BLaER1 treated with 17β-estradiol and CSF1 and Interleukin-3, amounts not matched to agents 10 nM and 100 nM (cell line): Measurements from ENCODE around the gene MED12L.

Experiments
- H3K27ac ChIP-seq, 11 experiments: shearing (Covaris generic); formaldehyde crosslinking; 2 replicates each; pipeline ENCODE4 v1.8.1; 2022
- H3K27me3 ChIP-seq, 11 experiments: shearing (Covaris generic); formaldehyde crosslinking; 2 replicates each; pipeline ENCODE4 v1.8.1; 2022
- H3K36me3 ChIP-seq, 11 experiments: shearing (Covaris generic); formaldehyde crosslinking; 2 replicates each; pipeline ENCODE4 v1.8.1; 2022
- H3K4me1 ChIP-seq, 10 experiments: shearing (Covaris generic); formaldehyde crosslinking; 2 replicates each; pipeline ENCODE4 v1.8.1; 2022
- H3K4me2 ChIP-seq, 11 experiments: shearing (Covaris generic); formaldehyde crosslinking; 2 replicates each; pipeline ENCODE4 v1.8.1; 2022
- H3K4me3 ChIP-seq, 10 experiments: shearing (Covaris generic); formaldehyde crosslinking; 2 replicates each; pipeline ENCODE4 v1.8.1; 2022
- H3K9ac ChIP-seq, 11 experiments: shearing (Covaris generic); formaldehyde crosslinking; 2 replicates each; pipeline ENCODE4 v1.8.1; 2022
- H3K9me3 ChIP-seq, 11 experiments: shearing (Covaris generic); formaldehyde crosslinking; replicated peaks in 1 of 11; 2 replicates each; pipeline ENCODE4 v1.8.1; 2022
- H4K20me1 ChIP-seq, 11 experiments: shearing (Covaris generic); formaldehyde crosslinking; 2 replicates each; pipeline ENCODE4 v1.8.1; 2022
- Cebpa-rat ChIP-seq, 11 experiments: shearing (Covaris generic); IDR thresholded peaks; 2 replicates each; pipeline ENCODE4 v1.8.1; 2022

The MED12L gene

GRCh38 chr3:151321526-151321925, 236.1 kb downstream of the MED12L start:
- H4K20me1 ChIP-seq, result no peaks in the 10 kb centered on the region
- peaks cover 0 to 47% (median 0%) of the 10 kb centered on the region in 10 experiments; a peak in 6 of 20 replicates for H3K4me1 ChIP-seq
- H3K36me3 ChIP-seq, result no peaks in the 10 kb centered on the region
- H3K4me2 ChIP-seq, result peak overlapping the region in 3 of 11 experiments; percentile 61 to 64 (median 64); a peak in 4 of 22 replicates
- H3K9ac ChIP-seq, result no peak overlapping the region
- H3K9me3 ChIP-seq, result no peaks in the 10 kb centered on the region
- H3K4me3 ChIP-seq, result no peak overlapping the region
- H3K27ac ChIP-seq, result no peak overlapping the region
- no peak for TF ChIP-seq Cebpa-rat (IDR thresholded peaks at IDR 0.05)
- H3K27me3 ChIP-seq, result no peaks in the 10 kb centered on the region

- no peak for TF ChIP-seq Cebpa-rat (IDR thresholded peaks at IDR 0.05)
- H3K27me3 ChIP-seq, result no peaks in the 10 kb centered on the region
Observed at GRCh38 chr3:151322511-151322910, 237.0 kb downstream of the MED12L start.

GRCh38 chr3:151327571-151328198, 242.2 kb downstream of the MED12L start:
- TF ChIP-seq Cebpa-rat (IDR thresholded peaks at IDR 0.05), result no peak
- H3K36me3 ChIP-seq, result no peaks in the 10 kb centered on the region
- peaks cover 0 to 78% (median 34%) of the 10 kb centered on the region in 10 experiments; a peak in 14 of 20 replicates for H3K4me1 ChIP-seq
- no peaks in the 10 kb centered on the region for H3K27me3 ChIP-seq
- peak overlapping the region in 4 of 11 experiments; percentile 17 to 57 (median 41); a peak in 4 of 22 replicates for H3K9ac ChIP-seq
- H3K4me3 ChIP-seq, result peak overlapping the region in 4 of 10 experiments; percentile 18 to 51 (median 47); a peak in 7 of 20 replicates
- peak overlapping the region in 6 of 11 experiments; percentile 30 to 68 (median 46); a peak in 9 of 22 replicates for H3K27ac ChIP-seq
- H4K20me1 ChIP-seq, result no peaks in the 10 kb centered on the region
- H3K9me3 ChIP-seq, result no peaks in the 10 kb centered on the region
- peak overlapping the region in 6 of 11 experiments; percentile 28 to 90 (median 71); a peak in 11 of 22 replicates for H3K4me2 ChIP-seq

More at GRCh38 chr3:151322511-151322910, 237.0 kb downstream of the MED12L start:
- Histone ChIP-seq H3K4me2 (peak overlapping the region in 3 of 11 experiments; percentile 61 to 64 (median 64); a peak in 6 of 22 replicates), H3K4me1 (peaks cover 0 to 56% (median 0%) of the 10 kb centered on the region in 10 experiments; a peak in 6 of 20 replicates), H3K4me3 (no peak overlapping the region), H3K9ac (no peak overlapping the region), H3K36me3 (no peaks in the 10 kb centered on the region), H4K20me1 (no peaks in the 10 kb centered on the region), H3K9me3 (no peaks in the 10 kb centered on the region), H3K27ac (peak overlapping the region in 1 of 11 experiments; percentile 32; a peak in 1 of 22 replicates)

- Histone ChIP-seq H3K27ac (peak overlapping the region in 6 of 11 experiments; percentile 29 to 68 (median 46); a peak in 10 of 22 replicates), H3K9ac (peak overlapping the region in 4 of 11 experiments; percentile 17 to 57 (median 41); a peak in 5 of 22 replicates), H3K36me3 (no peaks in the 10 kb centered on the region), H3K9me3 (no peaks in the 10 kb centered on the region), H4K20me1 (no peaks in the 10 kb centered on the region), H3K27me3 (no peaks in the 10 kb centered on the region), H3K4me2 (peak overlapping the region in 6 of 11 experiments; percentile 28 to 90 (median 71); a peak in 11 of 22 replicates), H3K4me3 (peak overlapping the region in 4 of 10 experiments; percentile 18 to 51 (median 47); a peak in 9 of 20 replicates), H3K4me1 (peaks cover 0 to 84% (median 35%) of the 10 kb centered on the region in 10 experiments; a peak in 14 of 20 replicates)
- no peak for TF ChIP-seq Cebpa-rat (IDR thresholded peaks at IDR 0.05)
Observed at GRCh38 chr3:151328298-151328995, 243.0 kb downstream of the MED12L start.

- peak within 1 kb of the TSS in 4 of 11 experiments; percentile 17 to 57 (median 41); a peak in 5 of 22 replicates for H3K9ac ChIP-seq
- H3K27me3 ChIP-seq, result no peaks in the 10 kb centered on the region
- H3K4me1 ChIP-seq, result peaks cover 0 to 84% (median 35%) of the 10 kb centered on the region in 10 experiments; a peak in 14 of 20 replicates
- H4K20me1 ChIP-seq, result no peaks in the 10 kb centered on the region
- peak within 1 kb of the TSS in 6 of 11 experiments; percentile 29 to 72 (median 62); a peak in 10 of 22 replicates for H3K27ac ChIP-seq
- peak within 1 kb of the TSS in 6 of 11 experiments; percentile 28 to 90 (median 71); a peak in 11 of 22 replicates for H3K4me2 ChIP-seq
- no peak for TF ChIP-seq Cebpa-rat (IDR thresholded peaks at IDR 0.05)
- peak within 1 kb of the TSS in 4 of 10 experiments; percentile 18 to 51 (median 47); a peak in 9 of 20 replicates for H3K4me3 ChIP-seq
- no peaks in the 10 kb centered on the region for H3K36me3 ChIP-seq
- no peaks in the 10 kb centered on the region for H3K9me3 ChIP-seq
Observed at GRCh38 chr3:151329363-151329762, 243.9 kb downstream of the MED12L start, which contains the start of gene P2RY13. P2RY13 (minus strand) TSS chr3:151329549; CDS start chr3:151329528, 21 bp downstream.

GRCh38 chr3:151330379-151330778, 244.9 kb downstream of the MED12L start:
- peak overlapping the region in 5 of 11 experiments; percentile 49 to 90 (median 73); a peak in 9 of 22 replicates for H3K4me2 ChIP-seq
- H3K9me3 ChIP-seq, result no peaks in the 10 kb centered on the region
- peaks cover 0 to 79% (median 35%) of the 10 kb centered on the region in 10 experiments; a peak in 14 of 20 replicates for H3K4me1 ChIP-seq
- no peak for TF ChIP-seq Cebpa-rat (IDR thresholded peaks at IDR 0.05)
- H3K36me3 ChIP-seq, result no peaks in the 10 kb centered on the region
- no peaks in the 10 kb centered on the region for H3K27me3 ChIP-seq
- H4K20me1 ChIP-seq, result no peaks in the 10 kb centered on the region
- H3K4me3 ChIP-seq, result no peak overlapping the region
- no peak overlapping the region for H3K9ac ChIP-seq
- H3K27ac ChIP-seq, result peak overlapping the region in 6 of 11 experiments; percentile 1 to 72 (median 62); a peak in 9 of 22 replicates

GRCh38 chr3:151330899-151331298, 245.4 kb downstream of the MED12L start:
- H3K36me3 ChIP-seq, result no peaks in the 10 kb centered on the region
- peak overlapping the region in 1 of 11 experiments; percentile 47; a peak in 2 of 22 replicates for H3K9ac ChIP-seq
- H4K20me1 ChIP-seq, result no peaks in the 10 kb centered on the region
- H3K27ac ChIP-seq, result peak overlapping the region in 7 of 11 experiments; percentile 13 to 72 (median 68); a peak in 12 of 22 replicates
- H3K27me3 ChIP-seq, result no peaks in the 10 kb centered on the region
- peak overlapping the region in 8 of 11 experiments; percentile 13 to 90 (median 70); a peak in 14 of 22 replicates for H3K4me2 ChIP-seq
- H3K9me3 ChIP-seq, result no peaks in the 10 kb centered on the region
- no peak for TF ChIP-seq Cebpa-rat (IDR thresholded peaks at IDR 0.05)
- H3K4me3 ChIP-seq, result no peak overlapping the region
- peaks cover 0 to 74% (median 35%) of the 10 kb centered on the region in 10 experiments; a peak in 14 of 20 replicates for H3K4me1 ChIP-seq

- peak overlapping the region in 6 of 11 experiments; percentile 37 to 72 (median 69); a peak in 11 of 22 replicates for H3K27ac ChIP-seq
- TF ChIP-seq Cebpa-rat (IDR thresholded peaks at IDR 0.05), result no peak
- no peaks in the 10 kb centered on the region for H3K27me3 ChIP-seq
- no peaks in the 10 kb centered on the region for H3K36me3 ChIP-seq
- peaks cover 0 to 66% (median 35%) of the 10 kb centered on the region in 10 experiments; a peak in 14 of 20 replicates for H3K4me1 ChIP-seq
- no peak overlapping the region for H3K4me3 ChIP-seq
- H3K4me2 ChIP-seq, result peak overlapping the region in 7 of 11 experiments; percentile 37 to 90 (median 71); a peak in 12 of 22 replicates
- H3K9me3 ChIP-seq, result no peaks in the 10 kb centered on the region
- H4K20me1 ChIP-seq, result no peaks in the 10 kb centered on the region
- no peak overlapping the region for H3K9ac ChIP-seq
Observed at GRCh38 chr3:151331696-151332095, 246.2 kb downstream of the MED12L start.
